AG10803 (cell line): ENCODE data around the gene DBN1.
A peak's percentile ranks its signal among the peaks of the same experiment; 100 is the strongest.

Experiments
- DNase-seq: peaks from one replicate; pipeline ENCODE4 v3.0.0; 2010; ENCODE audit warnings: low read depth
- H3K4me3 ChIP-seq: 2 replicates; pipeline ENCODE4 v1.5.1; 2011; ENCODE audit warnings: mild to moderate bottlenecking, low read length, control low read depth
- TF ChIP-seq, protein P1 (sequence below): conservative IDR thresholded peaks from 2 replicates; pipeline ENCODE4 v1.5.1; 2011; ENCODE audit warnings: mild to moderate bottlenecking, low read length, control low read depth, inconsistent platforms

Gene DBN1

GRCh38 chr5:177476531-177477233 lies 3.2 kb upstream of the DBN1 start:
- H3K4me3 ChIP-seq, result no peak overlapping the region
- DNase-seq, result peak; percentile 73
- TF ChIP-seq, protein P1, sequence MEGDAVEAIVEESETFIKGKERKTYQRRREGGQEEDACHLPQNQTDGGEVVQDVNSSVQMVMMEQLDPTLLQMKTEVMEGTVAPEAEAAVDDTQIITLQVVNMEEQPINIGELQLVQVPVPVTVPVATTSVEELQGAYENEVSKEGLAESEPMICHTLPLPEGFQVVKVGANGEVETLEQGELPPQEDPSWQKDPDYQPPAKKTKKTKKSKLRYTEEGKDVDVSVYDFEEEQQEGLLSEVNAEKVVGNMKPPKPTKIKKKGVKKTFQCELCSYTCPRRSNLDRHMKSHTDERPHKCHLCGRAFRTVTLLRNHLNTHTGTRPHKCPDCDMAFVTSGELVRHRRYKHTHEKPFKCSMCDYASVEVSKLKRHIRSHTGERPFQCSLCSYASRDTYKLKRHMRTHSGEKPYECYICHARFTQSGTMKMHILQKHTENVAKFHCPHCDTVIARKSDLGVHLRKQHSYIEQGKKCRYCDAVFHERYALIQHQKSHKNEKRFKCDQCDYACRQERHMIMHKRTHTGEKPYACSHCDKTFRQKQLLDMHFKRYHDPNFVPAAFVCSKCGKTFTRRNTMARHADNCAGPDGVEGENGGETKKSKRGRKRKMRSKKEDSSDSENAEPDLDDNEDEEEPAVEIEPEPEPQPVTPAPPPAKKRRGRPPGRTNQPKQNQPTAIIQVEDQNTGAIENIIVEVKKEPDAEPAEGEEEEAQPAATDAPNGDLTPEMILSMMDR, result no peak

DNA sequence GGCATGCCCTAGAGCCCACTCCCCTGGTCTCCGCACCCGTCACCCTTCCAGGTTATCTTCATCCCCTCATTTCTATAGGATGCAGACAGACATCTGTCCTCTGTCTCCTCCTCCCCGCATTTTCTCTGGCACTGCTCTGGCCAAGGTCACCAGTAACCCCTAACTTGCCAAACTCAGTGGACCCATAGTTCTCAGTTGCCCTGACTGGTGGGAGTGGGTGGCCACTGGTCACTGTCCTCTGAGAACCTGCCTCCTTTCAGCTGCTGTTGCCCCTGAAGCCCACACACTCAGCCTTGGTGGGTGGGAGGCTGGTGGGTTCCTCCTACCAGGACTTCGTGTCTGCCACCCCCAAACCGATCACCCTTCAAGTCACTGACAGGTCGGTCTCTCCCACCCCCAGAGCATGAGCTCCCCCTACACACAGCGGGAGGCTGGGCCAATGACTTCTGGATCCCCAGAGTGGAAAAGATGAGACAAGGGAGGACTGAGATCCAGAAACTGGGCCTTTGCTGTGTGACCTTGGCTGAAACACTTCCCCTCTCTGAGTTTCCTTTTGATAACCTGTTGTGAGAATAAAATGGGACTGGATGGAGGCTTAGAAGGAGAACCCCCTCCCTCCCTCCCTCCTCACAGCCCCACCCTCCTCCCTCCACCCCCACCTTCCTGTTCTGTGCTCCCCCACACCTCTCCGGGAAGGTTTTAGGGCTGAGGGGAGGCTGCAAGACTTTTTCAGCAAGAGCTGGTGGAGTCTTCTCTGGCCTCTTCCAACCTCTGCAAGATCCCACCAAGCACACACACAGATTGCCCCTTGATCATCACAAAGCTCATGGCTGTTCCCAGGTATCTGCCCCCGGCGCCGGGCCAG lies 2.4 kb upstream of the DBN1 start:
- H3K4me3 ChIP-seq, result no peak overlapping the region
- TF ChIP-seq, protein P1, result no peak
- no peak for DNase-seq

DNA sequence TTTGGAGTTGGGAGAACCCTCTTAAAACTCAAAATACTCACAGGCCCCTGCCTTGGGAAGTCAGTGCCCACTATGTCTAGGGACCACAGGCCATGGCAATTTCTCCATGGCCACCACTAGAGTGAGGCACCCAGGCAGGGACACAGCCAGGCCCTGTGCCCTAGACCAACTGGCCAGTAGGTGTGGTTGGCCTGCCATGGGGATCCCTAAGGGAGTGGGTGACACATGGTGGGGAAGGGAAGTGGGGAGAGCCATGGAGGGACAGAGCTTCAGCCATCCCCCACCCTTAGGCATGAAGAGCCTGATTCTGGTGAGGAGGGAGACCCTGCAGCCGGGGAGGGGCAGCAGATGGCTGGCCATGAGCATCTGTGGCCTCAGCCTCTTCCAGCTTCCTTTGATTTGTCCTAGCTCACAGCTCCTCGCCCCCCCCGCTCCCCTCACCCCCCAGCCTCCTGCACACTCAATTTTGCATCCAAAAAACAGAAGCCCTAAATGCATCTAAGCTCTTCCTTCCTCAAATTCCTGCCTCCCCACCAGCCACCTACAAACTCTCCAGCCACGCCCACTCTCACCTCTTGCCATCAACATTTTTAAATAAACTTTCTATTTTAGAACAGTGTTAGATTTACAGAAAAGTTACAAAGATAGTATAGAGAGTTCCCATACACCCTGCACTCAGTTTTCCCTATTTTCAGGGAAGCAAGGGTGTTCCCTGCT lies 1.6 kb upstream of the DBN1 start:
- DNase-seq, result no peak
- TF ChIP-seq, protein P1, result no peak
- no peak overlapping the region for H3K4me3 ChIP-seq

DNA sequence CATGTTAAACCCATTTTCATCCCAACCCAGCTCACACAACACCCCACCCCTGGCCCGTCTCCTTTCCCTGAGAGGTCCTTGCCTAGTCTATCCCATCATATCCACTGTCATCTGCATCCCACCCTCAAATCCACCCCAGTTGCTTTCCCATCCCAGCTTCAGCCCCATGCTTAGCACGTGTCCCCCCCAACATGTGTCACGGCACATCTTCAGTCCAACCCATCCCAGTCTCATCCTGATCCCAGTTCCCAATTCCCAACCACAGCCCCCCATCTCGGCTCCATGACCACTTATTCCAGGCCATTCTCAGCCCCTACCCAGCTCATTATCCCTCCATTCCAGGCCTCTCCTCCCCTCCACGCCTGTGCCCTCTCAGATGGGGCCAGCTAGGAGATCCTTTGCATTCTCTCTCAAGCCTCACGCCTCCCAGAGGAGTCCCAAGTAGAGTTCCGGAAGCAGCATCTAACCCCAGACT lies 605 bp upstream of the DBN1 start:
- peak overlapping the region; percentile 22; the same call in 1 of the 2 replicates for H3K4me3 ChIP-seq
- TF ChIP-seq, protein P1, result no peak
- DNase-seq, result no peak

GRCh38 chr5:177472460-177473442 lies 683 bp downstream of the DBN1 start:
- TF ChIP-seq, protein P1, result no peak
- DNase-seq, result no peak
- H3K4me3 ChIP-seq, result peak overlapping the region; percentile 88
